Activated B cell treated with CpG ODN at 0.5 μM for 24 hours (primary cell): ENCODE results near the gene PLEKHA8. TPM values are rescaled to one million over a fixed set of nuclear protein-coding genes. Genes with fewer than 3 reads are reported as not detected.

ENCODE experiments used
- ATAC-seq: fragments of 200-7000 bp; cut with Tn5 transposase; one replicate; pipeline ENCODE4 v1.10.0; 2021; ENCODE audit warnings: low read depth, mild to moderate bottlenecking, moderate library complexity
- CTCF ChIA-PET: fragments of 350-600 bp; sonication (Branson Sonifier 250); formaldehyde crosslinking; loops from one replicate; lab custom pipeline; 2021; ENCODE audit warnings: antibody characterized with exemption; lab: Charles Lee
- POLR2A ChIA-PET: fragments of 350-600 bp; sonication (Branson Sonifier 250); formaldehyde crosslinking; loops from one replicate; lab custom pipeline; 2021; ENCODE audit warnings: antibody characterized with exemption; lab: Charles Lee
- DNase-seq: peaks from one replicate; pipeline ENCODE4 v3.0.0; 2022
- H3K27ac Mint-ChIP-seq: one replicate; pipeline ENCODE4 v1.8.0; 2020; ENCODE audit warnings: mixed read lengths
- H3K27me3 Mint-ChIP-seq: one replicate; pipeline ENCODE4 v1.8.0; 2021; ENCODE audit warnings: mixed read lengths
- H3K36me3 Mint-ChIP-seq: one replicate; pipeline ENCODE4 v1.8.0; 2021; ENCODE audit warnings: low read depth, mixed read lengths
- H3K4me1 Mint-ChIP-seq: one replicate; pipeline ENCODE4 v1.8.0; 2021; ENCODE audit warnings: mixed read lengths
- H3K4me3 Mint-ChIP-seq: one replicate; pipeline ENCODE4 v1.8.0; 2020; ENCODE audit warnings: mild to moderate bottlenecking, mixed read lengths
- H3K9me3 Mint-ChIP-seq: one replicate; pipeline ENCODE4 v1.8.0; 2020; ENCODE audit warnings: mixed read lengths
- CTCF ChIP-seq: fragments of 200-600 bp; IDR thresholded peaks from one replicate; pipeline ENCODE4 v1.8.0; 2022; ENCODE audit warnings: antibody characterized with exemption, mild to moderate bottlenecking
- intact Hi-C: fragments of 100-400 bp; cut with micrococcal nuclease; formaldehyde crosslinking; loops from one replicate; pipeline ENCODE4 v1.15.1; 2024
- total RNA-seq: library from RNA; stranded (reverse); gene quantifications from 2 replicates; pipeline ENCODE4 v1.2.3, GENCODE V29; 2022

The PLEKHA8 gene
- total RNA-seq, 1 donor from 2014 or later, result 9.3 TPM

- Mint-ChIP-seq H3K9me3 (no peaks in the 10 kb centered on the region), H3K36me3 (no peaks in the 10 kb centered on the region), H3K4me1 (no peaks in the 10 kb centered on the region), H3K27me3 (no peaks in the 10 kb centered on the region), H3K4me3 (no peak overlapping the region), H3K27ac (no peak overlapping the region)
- no peak for TF ChIP-seq CTCF
- ChIA-PET CTCF (no interaction called here), POLR2A (no interaction called here)
- no peak for ATAC-seq
- intact Hi-C loops, result no loop called here
- no peak for DNase-seq
These were observed 10.2 kb downstream of the PLEKHA8 start for GRCh38 chr7:30038196-30038980.

- Mint-ChIP-seq H3K9me3 (no peaks in the 10 kb centered on the region), H3K4me1 (no peaks in the 10 kb centered on the region), H3K4me3 (no peak overlapping the region), H3K36me3 (peaks cover 8% of the 10 kb centered on the region), H3K27ac (no peak overlapping the region), H3K27me3 (no peaks in the 10 kb centered on the region)
- DNase-seq (no peak), ATAC-seq (no peak)
- POLR2A ChIA-PET, result no interaction called here
- CTCF ChIA-PET, result interaction anchor here (0.9 kb wide), 1 partner anchor 12 kb away, joined by 3 read pairs; no protein-coding TSS in a partner anchor
- no peak for TF ChIP-seq CTCF
- intact Hi-C loops, result no loop called here
These were observed 12.7 kb downstream of the PLEKHA8 start for GRCh38 chr7:30040938-30041337.

- CTCF ChIA-PET, result interaction anchor here (0.9 kb wide), 1 partner anchor 13 kb away, joined by 3 read pairs; no protein-coding TSS in a partner anchor
- POLR2A ChIA-PET, result interaction anchor here (0.6 kb wide), 1 partner anchor 99 kb away, joined by 4 read pairs; no protein-coding TSS in a partner anchor
These were observed 13.5 kb downstream of the PLEKHA8 start for GRCh38 chr7:30041526-30042269.

GRCh38 chr7:30046127-30046770 lies 18.0 kb downstream of the PLEKHA8 start:
- DNase-seq, result no peak

More at GRCh38 chr7:30041526-30042269, 13.5 kb downstream of the PLEKHA8 start:
- ATAC-seq (no peak), DNase-seq (no peak)
- H3K27me3 Mint-ChIP-seq, result no peaks in the 10 kb centered on the region
- intact Hi-C loops, result no loop called here
- no peak overlapping the region for H3K27ac Mint-ChIP-seq
- no peaks in the 10 kb centered on the region for H3K9me3 Mint-ChIP-seq
- H3K4me3 Mint-ChIP-seq, result no peak overlapping the region
- no peak for TF ChIP-seq CTCF
- H3K36me3 Mint-ChIP-seq, result peaks cover 15% of the 10 kb centered on the region
- H3K4me1 Mint-ChIP-seq, result no peaks in the 10 kb centered on the region

More at GRCh38 chr7:30046127-30046770, 18.0 kb downstream of the PLEKHA8 start:
- POLR2A ChIA-PET, result no interaction called here
- TF ChIP-seq CTCF, result no peak
- no peak for ATAC-seq
- Mint-ChIP-seq H3K9me3 (no peaks in the 10 kb centered on the region), H3K4me3 (no peak overlapping the region), H3K27me3 (no peaks in the 10 kb centered on the region), H3K4me1 (no peaks in the 10 kb centered on the region), H3K36me3 (peaks cover 40% of the 10 kb centered on the region), H3K27ac (no peak overlapping the region)
- CTCF ChIA-PET, result no interaction called here
- intact Hi-C loops, result no loop called here
